DND-41 (cell line): ENCODE data around the gene TLCD5.
A peak's percentile ranks its signal among the peaks of the same experiment; 100 is the strongest.

ENCODE experiments used
- ATAC-seq: fragments of 200-7000 bp; cut with Tn5 transposase; 3 replicates; pipeline ENCODE4 v1.9.1; 2021; ENCODE audit warnings: low read depth; ENCODE audit not compliant: insufficient read depth
- DNase-seq: peaks from one replicate; pipeline ENCODE4 v3.0.0-alpha.2; 2020
- H2AFZ ChIP-seq: 2 replicates; pipeline ENCODE4 v1.6.0; 2012; ENCODE audit warnings: low read depth, low read length
- H3K27ac ChIP-seq: 2 replicates; pipeline ENCODE4 v1.5.1; 2012; ENCODE audit warnings: low read length, inconsistent platforms
- H3K27me3 ChIP-seq: fragments of 200-600 bp; sonication (generic); 2 replicates; pipeline ENCODE4 v1.6.0; 2012; ENCODE audit warnings: low read length, mild to moderate bottlenecking, inconsistent platforms; ENCODE audit not compliant: insufficient read depth, poor library complexity
- H3K36me3 ChIP-seq: 2 replicates; pipeline ENCODE4 v1.5.1; 2012; ENCODE audit warnings: low read length, inconsistent platforms; ENCODE audit not compliant: insufficient read depth
- H3K4me1 ChIP-seq: 2 replicates; pipeline ENCODE4 v1.5.1; 2012; ENCODE audit warnings: mild to moderate bottlenecking, low read length; ENCODE audit not compliant: insufficient read depth
- H3K4me2 ChIP-seq: 2 replicates; pipeline ENCODE4 v1.6.0; 2012; ENCODE audit warnings: mild to moderate bottlenecking, moderate library complexity, low read length, inconsistent platforms; ENCODE audit not compliant: insufficient read depth
- H3K4me3 ChIP-seq, 2 experiments: fragments of 200-600 bp in 1 of 2; shearing (Covaris generic) in 1 of 2; 2 replicates each; pipeline ENCODE4 v1.5.1; 2012 to 2016; ENCODE audit warnings: inconsistent platforms in 2 of 2, low read length in 2 of 2, mild to moderate bottlenecking in 2 of 2, low read depth in 1 of 2, moderate library complexity in 1 of 2
- H3K79me2 ChIP-seq: 2 replicates; pipeline ENCODE4 v1.6.0; 2012; ENCODE audit warnings: low read length, inconsistent platforms; ENCODE audit not compliant: insufficient read depth
- H3K9ac ChIP-seq: 2 replicates; pipeline ENCODE4 v1.6.0; 2012; ENCODE audit warnings: low read depth, mild to moderate bottlenecking, inconsistent platforms, low read length, moderate library complexity
- H3K9me3 ChIP-seq: 2 replicates; pipeline ENCODE4 v1.5.1; 2012; ENCODE audit warnings: low read length, moderate library complexity, mild to moderate bottlenecking, inconsistent platforms; ENCODE audit not compliant: insufficient read depth, severe bottlenecking
- H4K20me1 ChIP-seq: 2 replicates; pipeline ENCODE4 v1.6.0; 2012; ENCODE audit warnings: low read length; ENCODE audit not compliant: insufficient read depth
- CTCF ChIP-seq: IDR thresholded peaks from 2 replicates; pipeline ENCODE4 v1.5.1; 2012; ENCODE audit warnings: borderline replicate concordance, low read length, moderate library complexity, mild to moderate bottlenecking; ENCODE audit not compliant: poor library complexity, severe bottlenecking; ENCODE audit errors: extremely low read depth
- EZH2 ChIP-seq: IDR thresholded peaks from 3 replicates; pipeline ENCODE4 v1.6.1; 2012; ENCODE audit warnings: borderline replicate concordance, low read depth, mild to moderate bottlenecking, moderate library complexity, low read length, inconsistent platforms; ENCODE audit not compliant: severe bottlenecking

TLCD5 gene

GRCh38 chr11:120334894-120335462 is 9.9 kb downstream of the TLCD5 start:
- no peak overlapping the region for H3K27ac ChIP-seq
- no peak overlapping the region for H3K4me2 ChIP-seq

GRCh38 chr11:120335556-120335907 is 10.4 kb downstream of the TLCD5 start:
- no peaks in the 10 kb centered on the region for H3K36me3 ChIP-seq
- peaks cover 26% of the 10 kb centered on the region for H4K20me1 ChIP-seq
- no peak overlapping the region for H3K4me2 ChIP-seq
- H3K9ac ChIP-seq = no peak overlapping the region
- no peak for DNase-seq
- no peak overlapping the region for H2AFZ ChIP-seq
- ATAC-seq = no peak
- H3K4me1 ChIP-seq = no peaks in the 10 kb centered on the region
- no peaks in the 10 kb centered on the region for H3K9me3 ChIP-seq
- H3K27ac ChIP-seq = no peak overlapping the region
- TF ChIP-seq EZH2 (no peak), CTCF (no peak)
- H3K79me2 ChIP-seq = no peaks in the 10 kb centered on the region
- no peak overlapping the region for H3K4me3 ChIP-seq
- peaks cover 59% of the 10 kb centered on the region for H3K27me3 ChIP-seq

More at GRCh38 chr11:120334894-120335462, 9.9 kb downstream of the TLCD5 start:
- peak; percentile 55 for DNase-seq
- Histone ChIP-seq H3K4me1 (no peaks in the 10 kb centered on the region), H3K36me3 (no peaks in the 10 kb centered on the region), H3K4me3 (no peak overlapping the region), H3K9ac (no peak overlapping the region), H3K27me3 (peaks cover 61% of the 10 kb centered on the region), H2AFZ (no peak overlapping the region), H3K79me2 (no peaks in the 10 kb centered on the region), H4K20me1 (peaks cover 31% of the 10 kb centered on the region), H3K9me3 (no peaks in the 10 kb centered on the region)
- TF ChIP-seq EZH2 = no peak
- peak; percentile 69 for TF ChIP-seq CTCF
- peak; percentile 81 for ATAC-seq

- Histone ChIP-seq H3K4me2 (no peak within 1 kb of the TSS), H2AFZ (no peak within 1 kb of the TSS), H3K9me3 (no peaks in the 10 kb centered on the region), H3K4me1 (no peaks in the 10 kb centered on the region), H3K27ac (no peak within 1 kb of the TSS), H3K4me3 (no peak within 1 kb of the TSS), H3K9ac (no peak within 1 kb of the TSS), H3K36me3 (no peaks in the 10 kb centered on the region), H3K79me2 (no peaks in the 10 kb centered on the region), H3K27me3 (peaks cover 60% of the 10 kb centered on the region), H4K20me1 (peaks cover 26% of the 10 kb centered on the region)
- DNase-seq = no peak
- no peak for ATAC-seq
- no peak for TF ChIP-seq CTCF
- no peak for TF ChIP-seq EZH2
Measured at GRCh38 chr11:120335908-120336640, 11.0 kb downstream of the TLCD5 start, which contains the start of gene ARHGEF12. ARHGEF12 (plus strand) TSS chr11:120336413; CDS start chr11:120337244, 831 bp downstream.
